ENCODE results near the gene ZNF549. TPM values are rescaled to one million over a fixed set of nuclear protein-coding genes. Genes with fewer than 3 reads are reported as not detected.
A peak's percentile ranks its signal among the peaks of the same experiment; 100 is the strongest.

ZNF549 gene
- total and polyA plus RNA-seq, 2 of the 13 experiments (the other 11 are each of a cell fraction or from before 2014, with no cell fraction given) = 2.8 to 6.4 TPM

GRCh38 chr19:57599761-57600383 lies 72.7 kb downstream of the ZNF549 start, which contains the start of gene ZNF530 (continued):
- no peak for TF ChIP-seq AHDC1 (CRISPR knock-in tag; IDR thresholded peaks at IDR 0.05; ENCODE audit: borderline replicate concordance)
- TF ChIP-seq ELF3 (CRISPR knock-in tag; IDR thresholded peaks at IDR 0.05) = peak; percentile 71
- TF ChIP-seq ZNF605 (CRISPR knock-in tag; IDR thresholded peaks at IDR 0.05) = no peak
- no peak for TF ChIP-seq ZNF446 (CRISPR knock-in tag; IDR thresholded peaks at IDR 0.05)
- no peak for TF ChIP-seq SRSF9 (IDR thresholded peaks at IDR 0.05; ENCODE audit: borderline replicate concordance, insufficient read depth, low read depth, low read length, poor library complexity, severe bottlenecking)
- 0 out of 2 replicates have a peak, but pooled peaks have one; percentile 10 for TF ChIP-seq FOXO1 (CRISPR knock-in tag; IDR thresholded peaks at IDR 0.05)
- TF ChIP-seq ZNF530 (CRISPR knock-in tag; IDR thresholded peaks at IDR 0.05; ENCODE audit: low read depth) = no peak
- TF ChIP-seq, protein P1, sequence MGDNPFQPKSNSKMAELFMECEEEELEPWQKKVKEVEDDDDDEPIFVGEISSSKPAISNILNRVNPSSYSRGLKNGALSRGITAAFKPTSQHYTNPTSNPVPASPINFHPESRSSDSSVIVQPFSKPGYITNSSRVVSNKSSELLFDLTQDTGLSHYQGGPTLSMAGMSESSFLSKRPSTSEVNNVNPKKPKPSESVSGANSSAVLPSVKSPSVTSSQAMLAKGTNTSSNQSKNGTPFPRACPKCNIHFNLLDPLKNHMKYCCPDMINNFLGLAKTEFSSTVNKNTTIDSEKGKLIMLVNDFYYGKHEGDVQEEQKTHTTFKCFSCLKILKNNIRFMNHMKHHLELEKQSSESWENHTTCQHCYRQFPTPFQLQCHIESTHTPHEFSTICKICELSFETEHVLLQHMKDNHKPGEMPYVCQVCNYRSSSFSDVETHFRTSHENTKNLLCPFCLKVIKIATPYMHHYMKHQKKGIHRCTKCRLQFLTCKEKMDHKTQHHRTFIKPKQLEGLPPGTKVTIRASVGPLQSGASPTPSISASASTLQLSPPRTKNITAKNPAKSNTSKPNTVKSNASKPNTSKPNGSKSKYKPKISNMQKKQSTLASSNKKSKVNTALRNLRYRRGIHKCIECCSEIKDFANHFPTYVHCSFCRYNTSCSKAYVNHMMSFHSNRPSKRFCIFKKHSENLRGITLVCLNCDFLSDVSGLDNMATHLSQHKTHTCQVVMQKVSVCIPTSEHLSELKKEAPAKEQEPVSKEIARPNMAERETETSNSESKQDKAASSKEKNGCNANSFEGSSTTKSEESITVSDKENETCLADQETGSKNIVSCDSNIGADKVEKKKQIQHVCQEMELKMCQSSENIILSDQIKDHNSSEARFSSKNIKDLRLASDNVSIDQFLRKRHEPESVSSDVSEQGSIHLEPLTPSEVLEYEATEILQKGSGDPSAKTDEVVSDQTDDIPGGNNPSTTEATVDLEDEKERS (CRISPR knock-in tag; IDR thresholded peaks at IDR 0.05) = no peak
- peak; percentile 70; the same call in 1 of the 2 replicates for TF ChIP-seq ZSCAN21 (CRISPR knock-in tag; IDR thresholded peaks at IDR 0.05; ENCODE audit: borderline replicate concordance)
- no peak; the same call in 1 of the 2 replicates for TF ChIP-seq WIZ (CRISPR knock-in tag; IDR thresholded peaks at IDR 0.05)
- TF ChIP-seq, protein P2, sequence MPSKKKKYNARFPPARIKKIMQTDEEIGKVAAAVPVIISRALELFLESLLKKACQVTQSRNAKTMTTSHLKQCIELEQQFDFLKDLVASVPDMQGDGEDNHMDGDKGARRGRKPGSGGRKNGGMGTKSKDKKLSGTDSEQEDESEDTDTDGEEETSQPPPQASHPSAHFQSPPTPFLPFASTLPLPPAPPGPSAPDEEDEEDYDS (CRISPR knock-in tag; IDR thresholded peaks at IDR 0.05) = no peak
- peak; percentile 75; the same call in 1 of the 2 replicates for TF ChIP-seq MEF2D (CRISPR knock-in tag; IDR thresholded peaks at IDR 0.05)
- peak; percentile 85 for TF ChIP-seq KDM2A (CRISPR knock-in tag; IDR thresholded peaks at IDR 0.05; ENCODE audit: borderline replicate concordance, low read depth)
- TF ChIP-seq ETS1 (CRISPR knock-in tag; IDR thresholded peaks at IDR 0.05) = no peak
- TF ChIP-seq RBFOX2 (IDR thresholded peaks at IDR 0.05; ENCODE audit: low read depth, low read length) = 0 out of 2 replicates have a peak, but pooled peaks have one; percentile 30
- peak; percentile 68; the same call in 1 of the 2 replicates for TF ChIP-seq ZNF619 (CRISPR knock-in tag; IDR thresholded peaks at IDR 0.05)
- TF ChIP-seq ZMYM4 (CRISPR knock-in tag; IDR thresholded peaks at IDR 0.05) = peak; percentile 46; the same call in 1 of the 2 replicates
- no peak for TF ChIP-seq KDM6A (CRISPR knock-in tag; IDR thresholded peaks at IDR 0.05; ENCODE audit: low read depth)
- TF ChIP-seq FIP1L1 (IDR thresholded peaks at IDR 0.05; ENCODE audit: borderline replicate concordance, insufficient read depth, low read depth, low read length) = no peak

All from HepG2 (cell line).